Type B pancreatic cell (in vitro differentiated cells): ENCODE data around the gene GATAD2B. TPM values are rescaled to one million over a fixed set of nuclear protein-coding genes. Genes with fewer than 3 reads are reported as not detected.
A peak's percentile ranks its signal among the peaks of the same experiment; 100 is the strongest.
"Not testable (repeated sequence)": the region's sequence is repeated elsewhere in the genome, so short reads cannot be mapped to it uniquely, and the experiment has no call there.

ENCODE experiments used
- DNase-seq: peaks from one replicate; pipeline ENCODE4 v3.0.0; 2021; ENCODE audit warnings: mixed read lengths; ENCODE audit not compliant: unreplicated experiment; ENCODE audit errors: extremely low spot score
- H3K27ac Mint-ChIP-seq: 2 replicates; pipeline ENCODE4 v1.8.0; 2021; ENCODE audit warnings: mild to moderate bottlenecking, mixed read lengths
- H3K27me3 Mint-ChIP-seq: 2 replicates; pipeline ENCODE4 v1.8.0; 2021; ENCODE audit warnings: mixed read lengths
- H3K36me3 Mint-ChIP-seq: 2 replicates; pipeline ENCODE4 v1.8.0; 2021; ENCODE audit warnings: mixed read lengths
- H3K4me1 Mint-ChIP-seq: one replicate; pipeline ENCODE4 v1.8.0; 2021; ENCODE audit warnings: mixed read lengths; ENCODE audit not compliant: unreplicated experiment
- H3K4me3 Mint-ChIP-seq: 2 replicates; pipeline ENCODE4 v1.8.0; 2021; ENCODE audit warnings: mild to moderate bottlenecking, mixed read lengths
- H3K9me3 Mint-ChIP-seq: 2 replicates; pipeline ENCODE4 v1.8.0; 2021; ENCODE audit warnings: mixed read lengths
- CTCF ChIP-seq: fragments of 200-600 bp; sonication (generic); conservative IDR thresholded peaks from 2 replicates; pipeline ENCODE4 v1.5.0; 2021; ENCODE audit warnings: antibody characterized with exemption, mild to moderate bottlenecking
- total RNA-seq: library from RNA; stranded (reverse); gene quantifications from 2 replicates; pipeline ENCODE4 v1.2.1, GENCODE V29; 2021; ENCODE audit warnings: low replicate concordance

Gene GATAD2B
- total RNA-seq, 1 donor from 2014 or later: 51.4 TPM

- no peak for DNase-seq
- Mint-ChIP-seq H3K9me3 (no peaks in the 10 kb centered on the region), H3K4me1 (peaks cover 16% of the 10 kb centered on the region), H3K27ac (no peak overlapping the region), H3K27me3 (no peaks in the 10 kb centered on the region), H3K36me3 (no peaks in the 10 kb centered on the region), H3K4me3 (no peak overlapping the region)
- TF ChIP-seq CTCF: no peak
These were observed 132.3 kb downstream of the GATAD2B start for GRCh38 chr1:153790313-153790965.

GRCh38 chr1:153789478-153790034 is 133.2 kb downstream of the GATAD2B start:
- Mint-ChIP-seq H3K4me1 (peaks cover 13% of the 10 kb centered on the region), H3K27ac (no peak overlapping the region), H3K36me3 (no peaks in the 10 kb centered on the region), H3K27me3 (no peaks in the 10 kb centered on the region), H3K9me3 (no peaks in the 10 kb centered on the region), H3K4me3 (peak overlapping the region; percentile 19)
- DNase-seq: no peak
- no peak for TF ChIP-seq CTCF

- no peaks in the 10 kb centered on the region for H3K9me3 Mint-ChIP-seq
- no peaks in the 10 kb centered on the region for H3K27me3 Mint-ChIP-seq
- DNase-seq: no peak
- peaks cover 17% of the 10 kb centered on the region for H3K4me1 Mint-ChIP-seq
- H3K36me3 Mint-ChIP-seq: no peaks in the 10 kb centered on the region
- no peak overlapping the region for H3K27ac Mint-ChIP-seq
- H3K4me3 Mint-ChIP-seq: no peak overlapping the region
- TF ChIP-seq CTCF: no peak
These were observed 136.6 kb downstream of the GATAD2B start for GRCh38 chr1:153786038-153786790.

- Mint-ChIP-seq H3K4me1 (peaks cover 10% of the 10 kb centered on the region), H3K4me3 (peak overlapping the region; percentile 88), H3K36me3 (no peaks in the 10 kb centered on the region), H3K27ac (peak overlapping the region; percentile 92), H3K9me3 (no peaks in the 10 kb centered on the region), H3K27me3 (no peaks in the 10 kb centered on the region)
- TF ChIP-seq CTCF: peak; percentile 50
- peak; percentile 95 for DNase-seq
These were observed 139.3 kb downstream of the GATAD2B start for GRCh38 chr1:153783233-153784190.

- not testable (repeated sequence) for H3K27me3 Mint-ChIP-seq, H3K4me1 Mint-ChIP-seq
- H3K27ac Mint-ChIP-seq: peak overlapping the region; percentile 92
These were observed 140.1 kb downstream of the GATAD2B start for GRCh38 chr1:153782648-153783047.

More at GRCh38 chr1:153782648-153783047, 140.1 kb downstream of the GATAD2B start:
- peak overlapping the region; percentile 88 for H3K4me3 Mint-ChIP-seq
- not testable (repeated sequence) for H3K9me3 Mint-ChIP-seq, DNase-seq, H3K36me3 Mint-ChIP-seq
